ENCODE data around the gene CCL8.
A peak's percentile ranks its signal among the peaks of the same experiment; 100 is the strongest.
"Not testable (repeated sequence)": the region's sequence is repeated elsewhere in the genome, so short reads cannot be mapped to it uniquely, and the experiment has no call there.

The CCL8 gene

GRCh38 chr17:34311291-34311690 lies 7.9 kb upstream of the CCL8 start:
- no peak for TF ChIP-seq CTCF (IDR thresholded peaks at IDR 0.05; ENCODE audit: insufficient read depth, low read depth, low read length, missing control alignments)
- DNase-seq (ENCODE audit: low read depth), result no peak

GRCh38 chr17:34312080-34312479 lies 7.2 kb upstream of the CCL8 start:
- no peak for TF ChIP-seq CTCF (IDR thresholded peaks at IDR 0.05; ENCODE audit: insufficient read depth, low read depth, low read length, missing control alignments)
- no peak for DNase-seq (ENCODE audit: low read depth)
- H3K4me3 ChIP-seq (ENCODE audit: low read depth, low read length), result no peak overlapping the region

More at GRCh38 chr17:34311291-34311690, 7.9 kb upstream of the CCL8 start:
- H3K4me3 ChIP-seq (ENCODE audit: low read depth, low read length), result no peak overlapping the region

- TF ChIP-seq CTCF (IDR thresholded peaks at IDR 0.05; ENCODE audit: insufficient read depth, low read depth, low read length, missing control alignments), result no peak
- no peak overlapping the region for H3K4me3 ChIP-seq (ENCODE audit: low read depth, low read length)
- DNase-seq (ENCODE audit: low read depth), result no peak
These were observed 6.1 kb upstream of the CCL8 start for GRCh38 chr17:34313164-34313563.

- H3K4me3 ChIP-seq (ENCODE audit: low read depth, low read length), result no peak overlapping the region
- DNase-seq (ENCODE audit: low read depth), result peak; percentile 44
- TF ChIP-seq CTCF (IDR thresholded peaks at IDR 0.05; ENCODE audit: insufficient read depth, low read depth, low read length, missing control alignments), result no peak
These were observed 5.0 kb upstream of the CCL8 start for GRCh38 chr17:34314279-34314678.

- TF ChIP-seq CTCF (IDR thresholded peaks at IDR 0.05; ENCODE audit: insufficient read depth, low read depth, low read length, missing control alignments), result no peak
- no peak overlapping the region for H3K4me3 ChIP-seq (ENCODE audit: low read depth, low read length)
- peak; percentile 42 for DNase-seq (ENCODE audit: low read depth)
These were observed 761 bp upstream of the CCL8 start for GRCh38 chr17:34318474-34318873.

- no peak overlapping the region for H3K4me3 ChIP-seq (ENCODE audit: low read depth, low read length)
- no peak for TF ChIP-seq CTCF (IDR thresholded peaks at IDR 0.05; ENCODE audit: insufficient read depth, low read depth, low read length, missing control alignments)
- DNase-seq (ENCODE audit: low read depth), result no peak
These were observed 2.7 kb downstream of the CCL8 start for GRCh38 chr17:34321964-34322363.

- not testable (repeated sequence) for DNase-seq (ENCODE audit: low read depth); H3K4me3 ChIP-seq (ENCODE audit: low read depth, low read length)
These were observed 8.3 kb downstream of the CCL8 start for GRCh38 chr17:34327580-34327979.
